A549 (cell line): Measurements from ENCODE around the gene ELF5. TPM values are rescaled to one million over a fixed set of nuclear protein-coding genes. Genes with fewer than 3 reads are reported as not detected.

Experiments used
- ATAC-seq, 2 experiments: fragments of 200-7000 bp in 1 of 2; fragments of >200 bp in 1 of 2; cut with Nextera tagmentation in 1 of 2; cut with Tn5 transposase in 1 of 2; 3 replicates each; pipeline versions ENCODE4 v1.8.0 to v1.9.1; 2018 to 2020; ENCODE audit warnings: mild to moderate bottlenecking in 1 of 2, moderate library complexity in 1 of 2
- CTCF ChIA-PET: fragments of 300-600 bp; sonication (Branson Sonifier 250); formaldehyde crosslinking; extraction: SDS; loops from one replicate; lab custom pipeline; 2021; ENCODE audit warnings: antibody characterized with exemption, inconsistent platforms; lab: Yijun Ruan, JAX
- POLR2A ChIA-PET: fragments of 350-600 bp; formaldehyde crosslinking; extraction: SDS; loops from one replicate; lab custom pipeline; 2021; ENCODE audit warnings: antibody characterized with exemption, inconsistent platforms; lab: Yijun Ruan, JAX
- DNase-seq, 2 experiments: peaks; one replicate each; pipeline versions ENCODE4 v3.0.0 to v3.0.0-alpha.2; 2011 to 2016; ENCODE audit warnings: low read depth in 1 of 2, low spot score in 1 of 2
- FAIRE-seq: peaks from 2 replicates; lab custom pipeline; 2011; peaks lifted over from hg19 to GRCh38; lab: Jason Lieb, UNC
- H3K27ac ChIP-seq, 2 experiments: fragments of >200 bp; sonication (Bioruptor Twin); formaldehyde crosslinking; 3 replicates each; pipeline ENCODE4 v1.5.1; 2016 to 2017
- H3K4me1 ChIP-seq: fragments of >200 bp; sonication (Bioruptor Twin); formaldehyde crosslinking; 3 replicates; pipeline ENCODE4 v1.6.1; 2016
- H3K4me2 ChIP-seq: fragments of >200 bp; sonication (Bioruptor Twin); formaldehyde crosslinking; 3 replicates; pipeline ENCODE4 v1.6.1; 2016
- H3K4me3 ChIP-seq: fragments of >200 bp; sonication (Bioruptor Twin); formaldehyde crosslinking; 3 replicates; pipeline ENCODE4 v1.5.1; 2016
- H3K9me3 ChIP-seq: fragments of >200 bp; sonication (Bioruptor Twin); formaldehyde crosslinking; 3 replicates; pipeline ENCODE4 v1.6.1; 2016
- BHLHE40 ChIP-seq: IDR thresholded peaks from 2 replicates; pipeline ENCODE4 v1.6.1; 2012; ENCODE audit warnings: low read depth, low read length, inconsistent platforms
- CEBPB ChIP-seq, 2 experiments: fragments of >200 bp in 1 of 2; sonication (Bioruptor Twin) in 1 of 2; formaldehyde crosslinking in 1 of 2; IDR thresholded peaks; 2 replicates each; pipeline ENCODE4 v1.6.1; 2012 to 2016
- CHD2 ChIP-seq: fragments of 150-350 bp; IDR thresholded peaks from 2 replicates; pipeline ENCODE4 v1.6.1; 2014; ENCODE audit warnings: low read length; ENCODE audit not compliant: partially characterized antibody
- EHF ChIP-seq: fragments of 250-450 bp; sonication (Bioruptor Pico); IDR thresholded peaks from 2 replicates; pipeline ENCODE4 v1.5.0; 2020; ENCODE audit warnings: mild to moderate bottlenecking
- EHMT2 ChIP-seq: fragments of 200-600 bp; sonication (generic); IDR thresholded peaks from 2 replicates; pipeline ENCODE4 v1.6.1; 2016; ENCODE audit warnings: antibody characterized with exemption, low read depth, mild to moderate bottlenecking, moderate library complexity
- EP300 ChIP-seq, 2 experiments: fragments of >200 bp; sonication (Bioruptor Twin); formaldehyde crosslinking; IDR thresholded peaks; 2 replicates in 1 of 2; 3 replicates in 1 of 2; pipeline ENCODE4 v1.6.1; 2016 to 2017
- ESRRA ChIP-seq: fragments of 150-350 bp; IDR thresholded peaks from 2 replicates; pipeline ENCODE4 v1.6.1; 2014; ENCODE audit warnings: mild to moderate bottlenecking, low read length, borderline replicate concordance
- FOSL2 ChIP-seq, 2 experiments: fragments of 450-650 bp in 1 of 2; fragments of >200 bp in 1 of 2; sonication (Bioruptor Twin) in 1 of 2; formaldehyde crosslinking; IDR thresholded peaks; 2 replicates each; pipeline versions ENCODE4 v1.5.0 to v1.6.1; 2016 to 2020; ENCODE audit warnings: mild to moderate bottlenecking in 1 of 2, moderate library complexity in 1 of 2
- GATA3 ChIP-seq: IDR thresholded peaks from 2 replicates; pipeline ENCODE4 v1.6.1; 2012; ENCODE audit warnings: borderline replicate concordance
- HDAC2 ChIP-seq: fragments of 200-600 bp; sonication (generic); IDR thresholded peaks from 2 replicates; pipeline ENCODE4 v1.6.1; 2016
- HEYL ChIP-seq: fragments of 250-450 bp; sonication (Bioruptor Pico); IDR thresholded peaks from 2 replicates; pipeline ENCODE4 v1.8.0; 2021; ENCODE audit warnings: mild to moderate bottlenecking, moderate library complexity
- HOXB5 ChIP-seq: fragments of 250-450 bp; sonication (Bioruptor Pico); IDR thresholded peaks from 2 replicates; pipeline ENCODE4 v1.5.0; 2020; ENCODE audit warnings: mild to moderate bottlenecking, moderate library complexity
- KDM1A ChIP-seq: fragments of 200-600 bp; sonication (generic); IDR thresholded peaks from 2 replicates; pipeline ENCODE4 v1.6.1; 2016; ENCODE audit warnings: low read depth, mild to moderate bottlenecking
- POLR2A ChIP-seq: IDR thresholded peaks from 2 replicates; pipeline ENCODE4 v1.6.1; 2012; ENCODE audit warnings: mild to moderate bottlenecking, low read length
- RCOR1 ChIP-seq: fragments of 150-350 bp; IDR thresholded peaks from 2 replicates; pipeline ENCODE4 v1.6.1; 2014; ENCODE audit warnings: antibody characterized with exemption, low read length, low read depth
- ZFP36 ChIP-seq: fragments of 450-650 bp; IDR thresholded peaks from 2 replicates; pipeline ENCODE4 v1.6.1; 2014; ENCODE audit warnings: borderline replicate concordance; ENCODE audit not compliant: partially characterized antibody
- WGBS: methylation state at CpG from one replicate; pipeline ENCODE4 v1.1.6; 2017; ENCODE audit errors: missing lambda C conversion rate; 5-methylcytosine and 5-hydroxymethylcytosine counted together
- polyA minus RNA-seq: library from RNA; depleted of rRNA, polyadenylated mRNA; stranded (reverse); fragments of >200 nt; gene quantifications from 2 replicates; pipeline ENCODE4 v1.2.3, GENCODE V29; 2011; rRNA and poly(A)+ RNA removed
- polyA plus RNA-seq, 4 experiments: library from polyadenylated mRNA; depleted of rRNA in 3 of 4; stranded (reverse); fragments of >200 nt; fragmentation: RNase III in 1 of 4; extraction: RNeasy Plus Mini Kit Qiagen cat#74134 plus additional on column Dnase treatment in 1 of 4; gene quantifications; 2 replicates in 3 of 4; 3 replicates in 1 of 4; pipeline ENCODE4 v1.2.3, GENCODE V29; 2011 to 2017
- TF ChIP-seq, protein P1 (sequence below): fragments of 450-650 bp; IDR thresholded peaks from 2 replicates; pipeline ENCODE4 v1.6.1; 2014; ENCODE audit warnings: antibody characterized with exemption
- TF ChIP-seq, protein P2 (sequence below): IDR thresholded peaks from 2 replicates; pipeline ENCODE4 v1.6.1; 2012; ENCODE audit warnings: low read depth, borderline replicate concordance
- TF ChIP-seq, protein P3 (sequence below): IDR thresholded peaks from 2 replicates; pipeline ENCODE4 v1.6.1; 2012
- TF ChIP-seq, protein P4 (sequence below): fragments of 200-600 bp; sonication (generic); IDR thresholded peaks from 2 replicates; pipeline ENCODE4 v1.6.1; 2016; ENCODE audit warnings: antibody characterized with exemption, mild to moderate bottlenecking, moderate library complexity
- TF ChIP-seq, protein P5 (sequence below): fragments of >200 bp; sonication (Bioruptor Twin); formaldehyde crosslinking; IDR thresholded peaks from 2 replicates; pipeline ENCODE4 v1.6.1; 2016
- TF ChIP-seq, protein P6 (sequence below): fragments of 250-450 bp; sonication (Bioruptor Pico); IDR thresholded peaks from 2 replicates; pipeline ENCODE4 v1.5.0; 2020; ENCODE audit warnings: low read depth, mild to moderate bottlenecking, moderate library complexity
- TF ChIP-seq, protein P7 (sequence below): fragments of >200 bp; sonication (Bioruptor Twin); formaldehyde crosslinking; IDR thresholded peaks from 3 replicates; pipeline ENCODE4 v1.5.1; 2016

ELF5 gene
- polyA plus RNA-seq (2011; rRNA removed) (not detected in 2 replicates), polyA plus RNA-seq (2017; fragmentation: RNase III; extraction: RNeasy Plus Mini Kit Qiagen cat#74134 plus additional on column Dnase treatment) (0.04 TPM in 1 of 3 replicates, not detected in the others), polyA minus RNA-seq (not detected in 2 replicates)
- polyA plus RNA-seq (2012; cell fraction: cytosol; rRNA removed), result not detected in 2 replicates
- not detected in 2 replicates for polyA plus RNA-seq (2012; cell fraction: nucleus; rRNA removed)

DNA sequence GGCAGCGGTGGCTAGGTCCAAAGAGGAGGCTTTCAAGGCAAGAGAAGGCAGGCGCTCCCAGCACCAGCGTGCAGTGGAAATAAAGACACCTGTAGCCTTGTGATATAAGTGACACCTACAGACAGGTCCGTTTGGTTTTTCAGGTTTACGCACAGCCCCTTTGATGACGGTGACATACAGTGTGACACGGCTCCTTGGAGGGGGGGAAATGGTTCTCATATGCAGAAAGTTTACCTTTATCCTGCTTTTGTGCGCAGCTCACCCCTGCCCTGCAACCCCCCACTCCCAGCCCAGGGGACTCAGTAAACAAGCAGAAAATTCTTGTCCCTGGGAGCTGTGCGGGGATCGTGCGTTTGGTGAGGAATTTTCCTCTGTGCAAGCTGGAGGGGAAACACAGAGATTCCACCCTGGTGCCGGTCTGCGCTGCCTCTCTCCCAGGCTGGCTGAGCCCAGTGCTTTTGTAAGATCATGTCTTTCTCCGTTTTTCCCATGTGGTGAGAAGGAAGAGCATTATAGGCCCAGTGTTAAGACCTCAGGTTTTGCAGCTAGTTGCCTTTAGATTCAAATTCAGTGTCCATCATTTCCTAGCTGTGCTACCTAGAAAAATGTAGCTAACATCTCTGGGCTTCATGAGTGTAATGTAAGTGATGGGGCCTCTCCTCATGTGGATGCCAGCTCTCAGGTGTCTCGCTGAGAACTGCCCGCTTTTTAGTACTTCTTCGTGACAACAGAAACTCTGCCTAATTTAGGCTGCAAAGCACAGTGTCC, at the start of gene ELF5:
ELF5 (minus strand) TSS at position 113 of the 768 bp plus-strand sequence. CDS start 8,045 bp downstream, outside the sequence.
- TF ChIP-seq HEYL (CRISPR knock-in tag) (no peak), ESRRA (no peak), HOXB5 (CRISPR knock-in tag) (no peak), FOSL2 (IDR thresholded peaks at IDR 0.05) (no peak), FOSL2 (CRISPR knock-in tag; IDR thresholded peaks at IDR 0.05) (no peak), POLR2A (no peak), KDM1A (no peak), EP300 (IDR thresholded peaks at IDR 0.05) (no peak), RCOR1 (no peak), EHF (no peak), GATA3 (no peak), BHLHE40 (no peak), CHD2 (no peak)
- TF ChIP-seq, protein P1, sequence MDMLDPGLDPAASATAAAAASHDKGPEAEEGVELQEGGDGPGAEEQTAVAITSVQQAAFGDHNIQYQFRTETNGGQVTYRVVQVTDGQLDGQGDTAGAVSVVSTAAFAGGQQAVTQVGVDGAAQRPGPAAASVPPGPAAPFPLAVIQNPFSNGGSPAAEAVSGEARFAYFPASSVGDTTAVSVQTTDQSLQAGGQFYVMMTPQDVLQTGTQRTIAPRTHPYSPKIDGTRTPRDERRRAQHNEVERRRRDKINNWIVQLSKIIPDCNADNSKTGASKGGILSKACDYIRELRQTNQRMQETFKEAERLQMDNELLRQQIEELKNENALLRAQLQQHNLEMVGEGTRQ, result no peak
- TF ChIP-seq, protein P2, sequence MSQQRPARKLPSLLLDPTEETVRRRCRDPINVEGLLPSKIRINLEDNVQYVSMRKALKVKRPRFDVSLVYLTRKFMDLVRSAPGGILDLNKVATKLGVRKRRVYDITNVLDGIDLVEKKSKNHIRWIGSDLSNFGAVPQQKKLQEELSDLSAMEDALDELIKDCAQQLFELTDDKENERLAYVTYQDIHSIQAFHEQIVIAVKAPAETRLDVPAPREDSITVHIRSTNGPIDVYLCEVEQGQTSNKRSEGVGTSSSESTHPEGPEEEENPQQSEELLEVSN, result no peak
- TF ChIP-seq, protein P3, sequence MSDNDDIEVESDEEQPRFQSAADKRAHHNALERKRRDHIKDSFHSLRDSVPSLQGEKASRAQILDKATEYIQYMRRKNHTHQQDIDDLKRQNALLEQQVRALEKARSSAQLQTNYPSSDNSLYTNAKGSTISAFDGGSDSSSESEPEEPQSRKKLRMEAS, result no peak
- TF ChIP-seq, protein P4, sequence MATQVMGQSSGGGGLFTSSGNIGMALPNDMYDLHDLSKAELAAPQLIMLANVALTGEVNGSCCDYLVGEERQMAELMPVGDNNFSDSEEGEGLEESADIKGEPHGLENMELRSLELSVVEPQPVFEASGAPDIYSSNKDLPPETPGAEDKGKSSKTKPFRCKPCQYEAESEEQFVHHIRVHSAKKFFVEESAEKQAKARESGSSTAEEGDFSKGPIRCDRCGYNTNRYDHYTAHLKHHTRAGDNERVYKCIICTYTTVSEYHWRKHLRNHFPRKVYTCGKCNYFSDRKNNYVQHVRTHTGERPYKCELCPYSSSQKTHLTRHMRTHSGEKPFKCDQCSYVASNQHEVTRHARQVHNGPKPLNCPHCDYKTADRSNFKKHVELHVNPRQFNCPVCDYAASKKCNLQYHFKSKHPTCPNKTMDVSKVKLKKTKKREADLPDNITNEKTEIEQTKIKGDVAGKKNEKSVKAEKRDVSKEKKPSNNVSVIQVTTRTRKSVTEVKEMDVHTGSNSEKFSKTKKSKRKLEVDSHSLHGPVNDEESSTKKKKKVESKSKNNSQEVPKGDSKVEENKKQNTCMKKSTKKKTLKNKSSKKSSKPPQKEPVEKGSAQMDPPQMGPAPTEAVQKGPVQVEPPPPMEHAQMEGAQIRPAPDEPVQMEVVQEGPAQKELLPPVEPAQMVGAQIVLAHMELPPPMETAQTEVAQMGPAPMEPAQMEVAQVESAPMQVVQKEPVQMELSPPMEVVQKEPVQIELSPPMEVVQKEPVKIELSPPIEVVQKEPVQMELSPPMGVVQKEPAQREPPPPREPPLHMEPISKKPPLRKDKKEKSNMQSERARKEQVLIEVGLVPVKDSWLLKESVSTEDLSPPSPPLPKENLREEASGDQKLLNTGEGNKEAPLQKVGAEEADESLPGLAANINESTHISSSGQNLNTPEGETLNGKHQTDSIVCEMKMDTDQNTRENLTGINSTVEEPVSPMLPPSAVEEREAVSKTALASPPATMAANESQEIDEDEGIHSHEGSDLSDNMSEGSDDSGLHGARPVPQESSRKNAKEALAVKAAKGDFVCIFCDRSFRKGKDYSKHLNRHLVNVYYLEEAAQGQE, result no peak
- TF ChIP-seq, protein P5, sequence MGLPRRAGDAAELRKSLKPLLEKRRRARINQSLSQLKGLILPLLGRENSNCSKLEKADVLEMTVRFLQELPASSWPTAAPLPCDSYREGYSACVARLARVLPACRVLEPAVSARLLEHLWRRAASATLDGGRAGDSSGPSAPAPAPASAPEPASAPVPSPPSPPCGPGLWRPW, result no peak
- TF ChIP-seq, protein P6, sequence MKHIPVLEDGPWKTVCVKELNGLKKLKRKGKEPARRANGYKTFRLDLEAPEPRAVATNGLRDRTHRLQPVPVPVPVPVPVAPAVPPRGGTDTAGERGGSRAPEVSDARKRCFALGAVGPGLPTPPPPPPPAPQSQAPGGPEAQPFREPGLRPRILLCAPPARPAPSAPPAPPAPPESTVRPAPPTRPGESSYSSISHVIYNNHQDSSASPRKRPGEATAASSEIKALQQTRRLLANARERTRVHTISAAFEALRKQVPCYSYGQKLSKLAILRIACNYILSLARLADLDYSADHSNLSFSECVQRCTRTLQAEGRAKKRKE (CRISPR knock-in tag), result no peak
- H3K9me3 ChIP-seq, result no peaks in the 10 kb centered on the region
- FAIRE-seq, result no peak
- peak within 1 kb of the TSS in 1 of 2 experiments; percentile 52; a peak in 3 of 6 replicates for H3K27ac ChIP-seq
- peak in 1 of 2 experiments; percentile 11; a peak in 1 of 6 replicates for ATAC-seq
- ChIA-PET POLR2A (no interaction called here), CTCF (interaction anchor here (0.7 to 4.8 kb wide), 37 partner anchors 8 to 890 kb away, joined by 3 to 89 read pairs (median 6); no protein-coding TSS in a partner anchor)
- H3K4me1 ChIP-seq, result no peaks in the 10 kb centered on the region
- no peak for DNase-seq
- H3K4me2 ChIP-seq, result no peak within 1 kb of the TSS
- no peak within 1 kb of the TSS for H3K4me3 ChIP-seq
- 88% methylated on average over 17 of the region's 17 CpGs for WGBS

DNA sequence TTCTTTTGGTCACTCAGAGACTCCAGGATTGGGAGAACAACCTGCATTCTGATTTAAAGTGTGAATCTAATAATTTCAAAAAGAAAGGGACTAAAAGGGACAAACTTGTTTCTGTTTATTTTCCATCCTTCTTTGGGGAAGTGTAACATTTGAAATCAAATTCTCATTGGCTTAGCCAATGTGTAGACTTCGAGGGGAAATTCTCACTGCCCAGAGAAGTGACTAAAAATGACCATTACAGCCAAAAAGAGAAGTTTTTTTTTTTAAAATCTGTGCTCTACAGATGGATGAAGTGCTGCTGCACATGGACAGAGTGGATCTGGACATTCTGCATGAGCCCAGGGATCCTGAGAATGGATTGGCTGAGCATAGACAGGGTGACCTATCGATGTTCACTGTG, 49.4 kb upstream of the ELF5 start:
- no peak for FAIRE-seq
- ChIA-PET POLR2A (no interaction called here), CTCF (interaction anchor here (0.7 to 2.5 kb wide), 5 partner anchors 23 to 849 kb away, joined by 3 to 10 read pairs (median 4); no protein-coding TSS in a partner anchor)
- DNase-seq, result no peak
- 47% methylated on average over 2 of the region's 2 CpGs for WGBS
- H3K27ac ChIP-seq, result no peak overlapping the region
- no peak overlapping the region for H3K4me2 ChIP-seq
- H3K4me3 ChIP-seq, result no peak overlapping the region
- no peaks in the 10 kb centered on the region for H3K9me3 ChIP-seq
- H3K4me1 ChIP-seq, result peaks cover 11% of the 10 kb centered on the region
- no peak for ATAC-seq
- TF ChIP-seq GATA3, result no peak
- TF ChIP-seq HDAC2, result no peak
- no peak for TF ChIP-seq FOSL2 (IDR thresholded peaks at IDR 0.05)
- TF ChIP-seq FOSL2 (CRISPR knock-in tag; IDR thresholded peaks at IDR 0.05), result no peak
- no peak for TF ChIP-seq CEBPB (IDR thresholded peaks at IDR 0.05)
- no peak for TF ChIP-seq EHMT2
- TF ChIP-seq ZFP36, result no peak
- TF ChIP-seq, protein P2, result no peak
- TF ChIP-seq, protein P7, sequence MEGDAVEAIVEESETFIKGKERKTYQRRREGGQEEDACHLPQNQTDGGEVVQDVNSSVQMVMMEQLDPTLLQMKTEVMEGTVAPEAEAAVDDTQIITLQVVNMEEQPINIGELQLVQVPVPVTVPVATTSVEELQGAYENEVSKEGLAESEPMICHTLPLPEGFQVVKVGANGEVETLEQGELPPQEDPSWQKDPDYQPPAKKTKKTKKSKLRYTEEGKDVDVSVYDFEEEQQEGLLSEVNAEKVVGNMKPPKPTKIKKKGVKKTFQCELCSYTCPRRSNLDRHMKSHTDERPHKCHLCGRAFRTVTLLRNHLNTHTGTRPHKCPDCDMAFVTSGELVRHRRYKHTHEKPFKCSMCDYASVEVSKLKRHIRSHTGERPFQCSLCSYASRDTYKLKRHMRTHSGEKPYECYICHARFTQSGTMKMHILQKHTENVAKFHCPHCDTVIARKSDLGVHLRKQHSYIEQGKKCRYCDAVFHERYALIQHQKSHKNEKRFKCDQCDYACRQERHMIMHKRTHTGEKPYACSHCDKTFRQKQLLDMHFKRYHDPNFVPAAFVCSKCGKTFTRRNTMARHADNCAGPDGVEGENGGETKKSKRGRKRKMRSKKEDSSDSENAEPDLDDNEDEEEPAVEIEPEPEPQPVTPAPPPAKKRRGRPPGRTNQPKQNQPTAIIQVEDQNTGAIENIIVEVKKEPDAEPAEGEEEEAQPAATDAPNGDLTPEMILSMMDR, result no peak
- no peak for TF ChIP-seq EHF
- TF ChIP-seq RCOR1, result no peak
- TF ChIP-seq, protein P5, result no peak
- TF ChIP-seq CHD2, result no peak
